ENCODE data around the gene RSRC2. TPM values are rescaled to one million over a fixed set of nuclear protein-coding genes. Genes with fewer than 3 reads are reported as not detected.
"Not testable (repeated sequence)": the region's sequence is repeated elsewhere in the genome, so short reads cannot be mapped to it uniquely, and the experiment has no call there.

Gene RSRC2
- total RNA-seq, 1 donor from 2014 or later, result 22.6 TPM

- no peak for TF ChIP-seq CTCF (IDR thresholded peaks at IDR 0.05; ENCODE audit: insufficient read depth, low read length, severe bottlenecking)
- FAIRE-seq (no peak), DNase-seq (ENCODE audit: low read depth) (no peak)
- Histone ChIP-seq H3K4me3 (ENCODE audit: low read depth, low read length) (no peak overlapping the region), H3K27me3 (ENCODE audit: control insufficient read depth, insufficient read depth, low read length) (no peaks in the 10 kb centered on the region), H3K36me3 (ENCODE audit: control insufficient read depth, insufficient read depth, low read length) (peaks cover 18% of the 10 kb centered on the region)
Measured at GRCh38 chr12:122486805-122487426, 39.8 kb downstream of the RSRC2 start.

GRCh38 chr12:122486360-122486759 lies 40.4 kb downstream of the RSRC2 start:
- not testable (repeated sequence) for H3K27me3 ChIP-seq (ENCODE audit: control insufficient read depth, insufficient read depth, low read length); FAIRE-seq; H3K4me3 ChIP-seq (ENCODE audit: low read depth, low read length); DNase-seq (ENCODE audit: low read depth)
- H3K36me3 ChIP-seq (ENCODE audit: control insufficient read depth, insufficient read depth, low read length), result peaks cover 19% of the 10 kb centered on the region

GRCh38 chr12:122484385-122484784 lies 42.4 kb downstream of the RSRC2 start:
- H3K36me3 ChIP-seq (ENCODE audit: control insufficient read depth, insufficient read depth, low read length), result peaks cover 18% of the 10 kb centered on the region
- not testable (repeated sequence) for DNase-seq (ENCODE audit: low read depth); H3K4me3 ChIP-seq (ENCODE audit: low read depth, low read length); H3K27me3 ChIP-seq (ENCODE audit: control insufficient read depth, insufficient read depth, low read length); FAIRE-seq

- Histone ChIP-seq H3K4me3 (ENCODE audit: low read depth, low read length) (no peak overlapping the region), H3K27me3 (ENCODE audit: control insufficient read depth, insufficient read depth, low read length) (no peaks in the 10 kb centered on the region), H3K36me3 (ENCODE audit: control insufficient read depth, insufficient read depth, low read length) (peaks cover 17% of the 10 kb centered on the region)
- TF ChIP-seq CTCF (IDR thresholded peaks at IDR 0.05; ENCODE audit: insufficient read depth, low read length, severe bottlenecking), result no peak
- no peak for FAIRE-seq
- DNase-seq (ENCODE audit: low read depth), result no peak
Measured at GRCh38 chr12:122483969-122484368, 42.8 kb downstream of the RSRC2 start.

- Histone ChIP-seq H3K4me3 (ENCODE audit: low read depth, low read length) (no peak overlapping the region), H3K27me3 (ENCODE audit: control insufficient read depth, insufficient read depth, low read length) (no peaks in the 10 kb centered on the region), H3K36me3 (ENCODE audit: control insufficient read depth, insufficient read depth, low read length) (peaks cover 23% of the 10 kb centered on the region)
- TF ChIP-seq CTCF (IDR thresholded peaks at IDR 0.05; ENCODE audit: insufficient read depth, low read length, severe bottlenecking), result no peak
- DNase-seq (ENCODE audit: low read depth), result no peak
- FAIRE-seq, result no peak
Measured at GRCh38 chr12:122481861-122482260, 44.9 kb downstream of the RSRC2 start.

- H3K27me3 ChIP-seq (ENCODE audit: control insufficient read depth, insufficient read depth, low read length), result no peaks in the 10 kb centered on the region
- no peak for FAIRE-seq
- TF ChIP-seq CTCF (IDR thresholded peaks at IDR 0.05; ENCODE audit: insufficient read depth, low read length, severe bottlenecking), result no peak
- DNase-seq (ENCODE audit: low read depth), result no peak
- H3K36me3 ChIP-seq (ENCODE audit: control insufficient read depth, insufficient read depth, low read length), result peaks cover 23% of the 10 kb centered on the region
- H3K4me3 ChIP-seq (ENCODE audit: low read depth, low read length), result no peak overlapping the region
Measured at GRCh38 chr12:122480753-122481152, 46.0 kb downstream of the RSRC2 start.

- no peak for TF ChIP-seq CTCF (IDR thresholded peaks at IDR 0.05; ENCODE audit: insufficient read depth, low read length, severe bottlenecking)
- no peak for FAIRE-seq
- no peaks in the 10 kb centered on the region for H3K27me3 ChIP-seq (ENCODE audit: control insufficient read depth, insufficient read depth, low read length)
- H3K4me3 ChIP-seq (ENCODE audit: low read depth, low read length), result no peak overlapping the region
- no peak for DNase-seq (ENCODE audit: low read depth)
- H3K36me3 ChIP-seq (ENCODE audit: control insufficient read depth, insufficient read depth, low read length), result peaks cover 21% of the 10 kb centered on the region
Measured at GRCh38 chr12:122474324-122474716, 52.4 kb downstream of the RSRC2 start.

All from bronchial epithelial cell (primary cell).